Psoas muscle (tissue), 8 donors: Measurements from ENCODE around the gene FRMD7. TPM values are rescaled to one million over a fixed set of nuclear protein-coding genes. Genes with fewer than 3 reads are reported as not detected.

ENCODE experiments used
- ATAC-seq, 4 donors: fragments of 200-7000 bp; cut with Tn5 transposase; one replicate each; pipeline ENCODE4 v1.9.1; 2020; ENCODE audit warnings: moderate library complexity in 3 of 4, mild to moderate bottlenecking in 2 of 4
- DNase-seq, 2 donors: peaks; one replicate each; pipeline ENCODE4 v3.0.0-alpha.2; 2020
- H3K27ac ChIP-seq: fragments of 200-600 bp; one replicate; pipeline ENCODE4 v1.8.0; 2022
- H3K27me3 ChIP-seq, 3 donors: fragments of 200-600 bp in 1 of 3; one replicate each; pipeline versions ENCODE4 v1.6.1 to v1.8.0; 2013 to 2022; ENCODE audit warnings: low read length in 2 of 3, mild to moderate bottlenecking in 2 of 3, moderate library complexity in 1 of 3; ENCODE audit not compliant: insufficient read depth in 3 of 3
- H3K36me3 ChIP-seq, 2 donors: fragments of 200-600 bp in 1 of 2; one replicate each; pipeline versions ENCODE4 v1.6.1 to v1.8.0; 2013 to 2022; ENCODE audit warnings: low read depth in 1 of 2, mild to moderate bottlenecking in 1 of 2, moderate library complexity in 1 of 2; ENCODE audit not compliant: insufficient read depth in 1 of 2
- H3K4me1 ChIP-seq: fragments of 200-600 bp; one replicate; pipeline ENCODE4 v1.8.0; 2022
- H3K4me3 ChIP-seq: fragments of 200-600 bp; one replicate; pipeline ENCODE4 v1.8.0; 2022; ENCODE audit warnings: mild to moderate bottlenecking
- H3K9me3 ChIP-seq: fragments of 200-600 bp; one replicate; pipeline ENCODE4 v1.8.0; 2022
- WGBS, 3 donors: extraction: QIAGEN DNeasy Blood & Tissue Kit; methylation state at CpG; one replicate each; pipeline versions ENCODE4 v1.1.6 to v1.1.7; 2013; 5-methylcytosine and 5-hydroxymethylcytosine counted together
- intact Hi-C, 2 donors: fragments of 100-400 bp; cut with DNase I; formaldehyde crosslinking; loops; one replicate each; pipeline versions ENCODE4 v1.11.0 to v1.14.2; 2022
- polyA plus RNA-seq, 3 donors: library from polyadenylated mRNA; stranded (reverse); fragments of 200-250 nt; gene quantifications; one replicate each; pipeline ENCODE4 v1.2.3, GENCODE V29; 2013
- total RNA-seq, 4 donors: library from RNA; stranded (reverse); fragmentation: NEBNext Ultra II Directional in 2 of 4; extraction: Animal tissue kit (Norgen Biotek cat#: 25700) in 2 of 4; gene quantifications; one replicate each; pipeline versions ENCODE4 v1.2.1 to v1.2.4, GENCODE V29; 2021 to 2023
- TF ChIP-seq, protein P1 (sequence below): fragments of 200-600 bp; IDR thresholded peaks from one replicate; pipeline ENCODE4 v1.8.0; 2022; ENCODE audit warnings: antibody characterized with exemption
- donor health status: healthy with polysubstance abuse.
- donor health status: DM: no; HTN: no; CAD: no; lungs with moderate emphysema.
- donor health status: Bipolar disorder and iron deficiency.
- donor health status: healthy.
- donor health status: DM: yes; HTN: yes; CAD: no.
- donor health status: DM: no; HTN: no; CAD: no.
- donor health status: DM: no; HTN: no; CAD: no.
- donor health status: DM: yes; HTN: yes; CAD: no.

The FRMD7 gene
- total and polyA plus RNA-seq, 7 donors: 0.04 to 0.13 (median 0.10) TPM; not detected in 4

DNA sequence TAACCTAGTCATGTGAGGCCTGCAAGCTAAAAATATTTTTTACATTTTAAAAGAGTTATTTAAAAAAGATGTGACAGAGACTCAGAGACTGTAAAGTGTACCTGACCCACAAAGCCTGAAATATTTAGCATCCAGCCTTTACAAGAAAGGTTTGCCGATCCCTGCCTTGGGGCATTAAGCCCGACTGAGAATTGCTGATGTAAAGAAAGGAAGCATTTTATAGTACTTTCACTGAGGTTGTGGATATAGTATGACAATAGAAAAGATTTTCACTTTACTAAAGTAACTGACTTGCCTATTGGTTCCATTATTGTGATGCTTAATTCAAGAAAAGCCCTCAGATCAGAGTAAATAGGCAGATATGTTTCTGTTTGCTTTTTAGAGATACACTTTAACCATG, 87.8 kb downstream of the FRMD7 start:
- Histone ChIP-seq H3K27ac (no peak overlapping the region), H3K4me3 (no peak overlapping the region), H3K4me1 (no peaks in the 10 kb centered on the region), H3K9me3 (no peaks in the 10 kb centered on the region), H3K36me3 (no peaks in the 10 kb centered on the region), H3K27me3 (peaks cover 0 to 21% (median 0%) of the 10 kb centered on the region in 3 donors)
- no peak for ATAC-seq
- intact Hi-C loops: no loop called here
- no peak for DNase-seq
- 74 to 88% (median 77%) methylated on average over 2 of the region's 2 CpGs for WGBS, 3 donors
- TF ChIP-seq, protein P1, sequence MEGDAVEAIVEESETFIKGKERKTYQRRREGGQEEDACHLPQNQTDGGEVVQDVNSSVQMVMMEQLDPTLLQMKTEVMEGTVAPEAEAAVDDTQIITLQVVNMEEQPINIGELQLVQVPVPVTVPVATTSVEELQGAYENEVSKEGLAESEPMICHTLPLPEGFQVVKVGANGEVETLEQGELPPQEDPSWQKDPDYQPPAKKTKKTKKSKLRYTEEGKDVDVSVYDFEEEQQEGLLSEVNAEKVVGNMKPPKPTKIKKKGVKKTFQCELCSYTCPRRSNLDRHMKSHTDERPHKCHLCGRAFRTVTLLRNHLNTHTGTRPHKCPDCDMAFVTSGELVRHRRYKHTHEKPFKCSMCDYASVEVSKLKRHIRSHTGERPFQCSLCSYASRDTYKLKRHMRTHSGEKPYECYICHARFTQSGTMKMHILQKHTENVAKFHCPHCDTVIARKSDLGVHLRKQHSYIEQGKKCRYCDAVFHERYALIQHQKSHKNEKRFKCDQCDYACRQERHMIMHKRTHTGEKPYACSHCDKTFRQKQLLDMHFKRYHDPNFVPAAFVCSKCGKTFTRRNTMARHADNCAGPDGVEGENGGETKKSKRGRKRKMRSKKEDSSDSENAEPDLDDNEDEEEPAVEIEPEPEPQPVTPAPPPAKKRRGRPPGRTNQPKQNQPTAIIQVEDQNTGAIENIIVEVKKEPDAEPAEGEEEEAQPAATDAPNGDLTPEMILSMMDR: no peak

DNA sequence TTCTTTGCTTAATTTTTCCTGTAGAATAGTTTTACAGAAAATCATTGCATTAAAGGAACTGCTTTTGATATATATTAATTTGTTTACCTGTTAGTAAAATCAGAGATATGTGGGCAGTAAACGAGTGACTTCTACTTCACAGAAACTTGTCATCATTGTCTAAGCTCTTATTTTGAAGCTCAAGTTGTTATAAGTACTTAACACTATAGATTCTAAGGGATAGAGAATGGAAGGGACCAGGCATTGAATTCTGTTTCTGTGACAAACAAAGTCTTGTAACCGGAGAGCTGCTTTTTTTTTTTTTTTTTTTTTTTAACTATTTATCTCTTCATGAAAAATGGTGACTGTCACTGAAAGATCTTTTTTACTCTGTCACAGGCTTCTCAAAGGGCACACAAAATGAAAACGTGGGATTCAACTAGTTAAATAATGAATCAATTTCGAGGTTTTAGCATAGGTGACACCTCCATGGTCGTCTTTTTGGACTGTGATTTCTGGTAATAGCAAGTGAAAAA, 90.3 kb downstream of the FRMD7 start:
- 36 to 48% (median 46%) methylated on average over 5 of the region's 5 CpGs for WGBS, 3 donors
- Histone ChIP-seq H3K27me3 (peaks cover 0 to 22% (median 0%) of the 10 kb centered on the region in 3 donors), H3K27ac (no peak overlapping the region), H3K4me3 (no peak overlapping the region), H3K9me3 (no peaks in the 10 kb centered on the region), H3K4me1 (no peaks in the 10 kb centered on the region), H3K36me3 (no peaks in the 10 kb centered on the region)
- ATAC-seq (no peak), DNase-seq (no peak)
- intact Hi-C loops: no loop called here
- TF ChIP-seq, protein P1: no peak

- H3K4me1 ChIP-seq: no peaks in the 10 kb centered on the region
- WGBS, 3 donors: 79 to 97% (median 95%) methylated on average over 3 of the region's 3 CpGs
- ATAC-seq (no peak), DNase-seq (no peak)
- no peak overlapping the region for H3K4me3 ChIP-seq
- intact Hi-C loops: no loop called here
- H3K9me3 ChIP-seq: no peaks in the 10 kb centered on the region
- no peak overlapping the region for H3K27ac ChIP-seq
- peaks cover 0 to 22% (median 0%) of the 10 kb centered on the region in 3 donors for H3K27me3 ChIP-seq
- no peaks in the 10 kb centered on the region for H3K36me3 ChIP-seq
- TF ChIP-seq, protein P1: no peak
Measured at GRCh38 chrX:132034648-132035047, 93.2 kb downstream of the FRMD7 start.

DNA sequence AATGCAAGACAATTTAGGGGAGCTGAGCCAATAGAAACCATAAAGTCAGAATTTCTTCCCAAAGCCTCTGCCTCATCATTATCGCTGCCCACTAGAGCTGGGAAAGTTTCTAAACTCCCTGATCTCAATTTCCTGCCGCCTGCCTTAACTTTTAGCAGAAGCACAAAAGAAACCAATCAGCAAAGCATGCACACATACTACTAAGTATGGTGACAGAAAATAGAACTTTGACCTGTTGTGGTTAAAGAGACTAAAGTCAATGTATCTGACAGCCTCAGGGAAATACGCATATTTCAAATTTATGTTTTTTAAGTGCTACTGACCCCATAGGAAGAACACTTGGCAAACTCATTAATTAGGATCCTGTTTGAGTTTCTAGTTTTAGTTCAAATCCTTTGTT, 94.7 kb downstream of the FRMD7 start:
- no peaks in the 10 kb centered on the region for H3K9me3 ChIP-seq
- TF ChIP-seq, protein P1: no peak
- no peak overlapping the region for H3K27ac ChIP-seq
- intact Hi-C loops: no loop called here
- WGBS, 3 donors: 69 to 82% (median 82%) methylated on average over 3 of the region's 3 CpGs
- ATAC-seq (no peak), DNase-seq (no peak)
- H3K4me1 ChIP-seq: no peaks in the 10 kb centered on the region
- no peak overlapping the region for H3K4me3 ChIP-seq
- H3K36me3 ChIP-seq: no peaks in the 10 kb centered on the region
- H3K27me3 ChIP-seq: peaks cover 0 to 27% (median 0%) of the 10 kb centered on the region in 3 donors

- no peak overlapping the region for H3K4me3 ChIP-seq
- no peak overlapping the region for H3K27ac ChIP-seq
- no peak for ATAC-seq
- WGBS, 3 donors: 55 to 74% (median 73%) methylated on average over 4 of the region's 4 CpGs
- H3K9me3 ChIP-seq: no peaks in the 10 kb centered on the region
- TF ChIP-seq, protein P1: no peak
- peaks cover 0 to 32% (median 0%) of the 10 kb centered on the region in 3 donors for H3K27me3 ChIP-seq
- no peaks in the 10 kb centered on the region for H3K4me1 ChIP-seq
- intact Hi-C loops: no loop called here
- no peak for DNase-seq
- H3K36me3 ChIP-seq: no peaks in the 10 kb centered on the region
Measured at GRCh38 chrX:132031867-132032266, 96.0 kb downstream of the FRMD7 start.
